PFSK-1 (cell line): ENCODE results near the gene BLOC1S2.

ENCODE experiments used
- FOXP2 ChIP-seq: optimal IDR thresholded peaks from 2 replicates; pipeline ENCODE3; 2011; ENCODE audit warnings: borderline replicate concordance, control low read depth, inconsistent platforms; ENCODE audit not compliant: insufficient read depth; ENCODE audit errors: extremely low read length, extremely low read depth
- POLR2AphosphoS5 ChIP-seq: IDR thresholded peaks from 2 replicates; pipeline ENCODE4 v1.6.1; 2012; ENCODE audit warnings: low read depth, mild to moderate bottlenecking, control low read depth, low read length, moderate library complexity
- REST ChIP-seq, 2 experiments: IDR thresholded peaks; 2 replicates each; pipeline versions ENCODE4 v1.6.1 to v1.8.0; 2011 to 2012; ENCODE audit warnings: low read depth in 2 of 2, low read length in 2 of 2, control low read depth in 1 of 2, inconsistent platforms in 1 of 2, mild to moderate bottlenecking in 1 of 2, moderate library complexity in 1 of 2; ENCODE audit not compliant: insufficient read depth in 1 of 2
- SIN3A ChIP-seq: IDR thresholded peaks from 2 replicates; pipeline ENCODE4 v1.6.1; 2012; ENCODE audit warnings: mild to moderate bottlenecking, low read length, moderate library complexity, borderline replicate concordance; ENCODE audit not compliant: insufficient read depth
- TAF1 ChIP-seq: IDR thresholded peaks from 2 replicates; pipeline ENCODE4 v1.6.1; 2012; ENCODE audit warnings: low read length, control low read depth, borderline replicate concordance; ENCODE audit not compliant: insufficient read depth

GRCh38 chr10:100254191-100254590 lies 32.3 kb downstream of the BLOC1S2 start:
- TF ChIP-seq TAF1 (no peak), POLR2AphosphoS5 (no peak), FOXP2 (no peak), REST (IDR thresholded peaks at IDR 0.05; ENCODE audit: insufficient read depth in 1 of 2, low read depth in 2 of 2, low read length in 2 of 2) (no peak), SIN3A (no peak)
